HL-60 (cell line): ENCODE data around the gene CADM1.

Experiments used
- DNase-seq, 2 experiments: peaks; one replicate each; pipeline ENCODE4 v3.0.0-alpha.2; 2010 to 2020; ENCODE audit warnings: low read depth in 1 of 2, low spot score in 1 of 2
- H3K27ac ChIP-seq: fragments of 250-450 bp; sonication (Bioruptor Pico); replicated peaks from 2 replicates; pipeline ENCODE4 v1.5.1; 2020; ENCODE audit warnings: mild to moderate bottlenecking, moderate library complexity
- H3K27me3 ChIP-seq: fragments of 250-450 bp; sonication (Bioruptor Pico); 2 replicates; pipeline ENCODE4 v1.5.1; 2021; ENCODE audit warnings: mild to moderate bottlenecking, moderate library complexity; ENCODE audit not compliant: insufficient read depth, poor library complexity, severe bottlenecking
- H3K4me3 ChIP-seq: replicated peaks from 2 replicates; pipeline ENCODE4 v1.5.1; 2011; ENCODE audit warnings: mild to moderate bottlenecking, control low read depth, low read length; ENCODE audit not compliant: insufficient read depth
- CTCF ChIP-seq: IDR thresholded peaks from one replicate; pipeline ENCODE4 v1.5.1; 2011; ENCODE audit warnings: low read length, control low read depth, inconsistent platforms; ENCODE audit not compliant: insufficient read depth
- GABPA ChIP-seq: IDR thresholded peaks from 2 replicates; pipeline ENCODE4 v1.6.1; 2012; ENCODE audit warnings: low read depth
- POLR2AphosphoS5 ChIP-seq: IDR thresholded peaks from 2 replicates; pipeline ENCODE4 v1.6.1; 2012; ENCODE audit warnings: low read depth
- REST ChIP-seq: IDR thresholded peaks from 2 replicates; pipeline ENCODE4 v1.6.1; 2012; ENCODE audit warnings: low read depth; ENCODE audit not compliant: insufficient replicate concordance
- SPI1 ChIP-seq: IDR thresholded peaks from 2 replicates; pipeline ENCODE4 v1.6.1; 2012; ENCODE audit warnings: low read depth, mild to moderate bottlenecking, borderline replicate concordance

The CADM1 gene

GRCh38 chr11:115366826-115367225 is 137.4 kb downstream of the CADM1 start:
- no peak for DNase-seq
- TF ChIP-seq CTCF (no peak), SPI1 (no peak), GABPA (no peak), REST (no peak), POLR2AphosphoS5 (no peak)
- no peaks in the 10 kb centered on the region for H3K27me3 ChIP-seq
- no peak overlapping the region for H3K27ac ChIP-seq
- H3K4me3 ChIP-seq = no peak overlapping the region

GRCh38 chr11:115365907-115366306 is 138.3 kb downstream of the CADM1 start:
- Histone ChIP-seq H3K27me3 (no peaks in the 10 kb centered on the region), H3K27ac (no peak overlapping the region), H3K4me3 (no peak overlapping the region)
- no peak for TF ChIP-seq REST
- no peak for TF ChIP-seq SPI1
- TF ChIP-seq POLR2AphosphoS5 = no peak
- TF ChIP-seq GABPA = no peak
- no peak for TF ChIP-seq CTCF
- DNase-seq = no peak

GRCh38 chr11:115364896-115365295 is 139.3 kb downstream of the CADM1 start:
- no peak for DNase-seq
- no peak overlapping the region for H3K27ac ChIP-seq
- H3K27me3 ChIP-seq = no peaks in the 10 kb centered on the region
- H3K4me3 ChIP-seq = no peak overlapping the region
- TF ChIP-seq POLR2AphosphoS5 = no peak
- TF ChIP-seq REST = no peak
- TF ChIP-seq CTCF = no peak
- TF ChIP-seq SPI1 = no peak
- no peak for TF ChIP-seq GABPA
